HG03354 (cell line): ENCODE data around the gene C1GALT1C1L.
"Not testable (repeated sequence)": the region's sequence is repeated elsewhere in the genome, so short reads cannot be mapped to it uniquely, and the experiment has no call there.

ENCODE experiments used
- ATAC-seq: cut with Tn5 transposase; IDR thresholded peaks from one replicate; pipeline ENCODE4 v1.9.1; 2021; ENCODE audit warnings: mild to moderate bottlenecking; ENCODE audit not compliant: unreplicated experiment, poor library complexity, severe bottlenecking

The C1GALT1C1L gene

DNA sequence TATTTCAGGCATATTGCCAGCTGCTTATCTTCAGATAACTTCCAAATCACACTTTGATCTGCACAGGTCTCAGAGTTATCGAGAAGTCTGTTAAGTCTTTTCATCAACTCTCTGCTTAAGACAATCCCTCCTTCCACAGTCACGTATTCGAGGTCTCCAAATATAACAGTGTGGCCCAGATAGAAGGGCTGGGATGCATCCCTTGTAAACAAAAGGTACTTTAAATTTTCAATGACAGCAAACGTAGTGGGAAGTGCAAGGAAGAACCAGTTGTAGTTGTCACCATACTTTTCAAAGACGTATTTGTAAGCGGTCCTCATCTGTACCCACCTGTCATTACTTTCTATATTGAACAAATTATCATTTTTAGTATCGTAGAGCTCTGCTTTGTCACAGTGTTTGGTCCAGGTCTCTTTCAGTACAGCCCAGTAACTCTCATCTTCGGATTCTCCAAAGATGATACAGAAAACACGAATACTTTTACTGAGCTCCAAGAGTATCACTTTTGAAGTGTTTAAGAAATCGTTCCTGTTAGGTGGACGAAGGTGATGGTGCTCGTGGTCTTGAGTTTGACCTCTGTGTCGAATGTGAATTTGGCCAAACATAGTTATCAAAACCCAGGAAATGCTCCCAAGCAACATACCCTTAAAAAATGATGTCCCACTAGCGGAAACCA is 445 bp downstream of the C1GALT1C1L start:
- ATAC-seq = no peak

DNA sequence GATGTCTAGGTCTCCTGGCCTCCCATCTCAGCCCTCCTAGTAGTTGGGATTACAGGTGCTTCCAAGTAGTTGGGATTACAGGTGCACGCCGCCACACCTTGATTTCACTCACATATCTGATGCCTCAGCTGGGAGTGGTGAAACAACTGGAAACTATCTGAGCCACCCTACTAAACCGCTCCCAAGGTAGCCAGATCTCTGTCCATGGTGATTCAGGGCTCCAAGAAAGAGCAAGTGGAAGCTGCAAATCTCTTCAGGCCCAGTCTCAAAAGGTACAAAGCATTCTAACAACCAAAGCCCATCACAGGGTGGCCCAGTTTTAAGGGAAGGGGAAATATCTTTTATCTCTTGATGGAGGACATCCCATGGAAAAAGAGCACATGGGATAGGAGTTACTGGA is 19.0 kb downstream of the C1GALT1C1L start:
- no peak for ATAC-seq

DNA sequence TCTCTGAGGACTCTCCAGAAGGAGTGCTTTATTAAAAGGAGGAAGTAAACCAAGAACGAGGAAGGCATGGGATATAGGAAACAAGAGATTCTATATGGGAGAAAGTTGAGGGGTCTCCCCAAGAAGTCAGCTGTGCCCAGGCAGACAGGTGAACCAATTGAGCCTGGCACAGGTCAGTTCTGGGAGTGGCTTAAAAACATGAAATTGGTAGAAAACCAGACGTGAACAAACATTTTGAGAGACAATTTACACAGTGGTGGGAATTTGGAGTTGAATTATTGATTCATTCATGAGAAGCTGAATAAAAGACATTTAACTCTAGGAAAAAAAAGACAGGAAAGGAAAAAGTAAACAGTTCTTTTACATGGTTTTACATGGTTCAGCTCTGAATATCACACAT is 22.7 kb downstream of the C1GALT1C1L start:
- ATAC-seq = no peak

DNA sequence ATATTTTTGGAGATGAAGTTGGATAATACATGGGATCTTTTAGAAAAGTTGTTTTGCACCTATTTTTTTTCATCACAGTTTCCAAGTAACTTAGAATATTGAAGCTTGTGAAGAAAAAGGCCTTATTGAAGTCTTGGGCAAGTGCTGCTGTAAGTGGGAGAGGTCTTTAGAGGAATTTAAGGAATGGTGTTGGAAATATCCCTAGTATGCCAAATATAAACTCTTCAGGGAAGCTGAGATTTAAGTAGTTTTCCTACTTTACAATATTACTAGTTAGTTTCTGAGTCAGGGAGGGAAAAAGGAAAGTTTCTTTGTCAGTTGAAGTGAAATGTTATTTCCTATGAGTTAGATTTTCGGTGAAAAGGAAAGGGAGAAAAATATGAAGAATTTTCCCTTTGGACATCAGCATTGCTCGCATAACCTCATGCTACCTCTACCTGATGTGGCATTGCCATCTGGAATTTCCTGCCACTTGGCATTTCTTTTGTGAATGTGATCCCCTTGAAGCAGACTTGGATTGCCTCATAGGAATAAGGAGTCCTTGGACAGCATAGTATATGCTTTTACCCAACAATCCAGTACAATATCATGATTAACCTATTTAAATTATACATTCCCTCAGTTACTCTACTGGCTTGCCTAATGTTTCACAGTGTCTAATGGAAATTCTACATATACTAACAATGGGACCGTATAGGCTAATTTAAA is 27.1 kb downstream of the C1GALT1C1L start:
- ATAC-seq = no peak

DNA sequence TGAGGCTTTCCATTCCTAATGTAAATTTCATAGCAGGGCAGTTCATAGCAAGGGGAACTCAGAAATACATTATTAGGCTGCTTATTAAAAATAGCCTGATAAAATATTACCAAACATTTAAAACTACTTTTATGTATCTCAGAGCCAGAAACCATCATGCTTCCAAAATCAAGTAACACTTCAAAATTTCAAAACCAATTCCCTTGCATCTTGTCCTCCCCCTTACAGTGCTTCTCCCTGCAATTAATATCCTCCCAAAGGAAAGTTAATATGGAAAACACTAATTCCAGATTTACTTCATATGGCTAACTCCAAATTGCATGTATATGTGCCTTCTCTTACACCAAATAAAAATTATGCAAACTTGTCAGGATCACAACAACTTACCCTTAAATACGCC is 32.5 kb downstream of the C1GALT1C1L start:
- ATAC-seq = no peak

DNA sequence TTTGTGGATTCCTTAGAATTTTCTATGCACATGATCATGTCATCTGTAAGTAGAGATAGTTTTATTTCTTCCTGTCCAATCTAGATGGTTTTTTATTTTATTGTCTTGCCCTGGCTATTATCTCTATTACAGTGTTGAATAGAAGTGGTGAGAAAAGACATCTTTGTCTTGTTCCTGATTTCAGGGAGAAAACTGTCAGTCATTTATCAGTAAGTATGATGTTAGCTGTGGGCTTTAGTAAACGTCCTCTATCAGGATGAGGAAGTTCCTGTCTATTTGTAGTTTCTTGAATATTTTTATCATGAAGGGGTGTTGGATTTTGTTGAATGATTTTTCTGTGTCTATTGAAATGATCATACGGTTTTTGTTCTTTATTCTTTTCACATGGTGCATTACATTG is 33.9 kb downstream of the C1GALT1C1L start:
- no peak for ATAC-seq

DNA sequence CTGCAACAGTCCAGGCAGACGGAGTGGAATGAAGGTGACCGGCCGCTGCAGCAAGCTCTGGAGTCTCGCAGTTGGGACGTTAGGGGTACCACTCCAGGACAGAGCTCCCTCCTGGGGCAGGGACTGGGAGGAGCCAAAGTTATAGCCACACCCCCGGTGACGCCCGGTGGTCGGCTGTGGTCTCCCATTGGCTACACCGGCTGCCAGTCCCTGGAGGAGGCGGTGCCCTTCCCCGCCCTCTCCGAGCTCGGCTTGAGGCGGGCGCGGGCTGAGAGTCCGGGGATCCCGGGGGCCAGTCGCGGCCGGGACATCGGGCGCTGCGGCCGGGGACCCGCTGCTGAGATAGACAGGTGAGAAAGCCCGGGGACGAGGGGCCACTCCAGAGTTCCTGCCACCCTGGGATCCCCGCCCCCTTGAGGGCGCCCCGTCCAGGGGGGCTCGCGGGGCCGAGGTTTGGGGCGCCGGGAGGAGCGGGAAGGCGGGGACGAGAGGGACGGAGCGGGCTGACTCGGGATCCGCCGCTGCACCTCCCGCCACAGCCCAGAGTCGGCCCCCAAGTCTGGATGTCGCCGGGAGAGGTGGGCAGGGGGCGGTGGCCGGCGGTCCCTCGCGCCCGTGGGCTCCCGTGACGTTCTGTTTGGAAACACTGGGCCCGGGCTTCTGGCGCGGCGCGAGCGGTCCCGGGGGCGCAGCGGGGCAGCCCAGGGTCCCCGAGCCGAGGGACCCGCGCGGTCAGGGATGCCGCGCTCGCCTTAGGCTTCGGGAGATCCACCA is 39.0 kb downstream of the C1GALT1C1L start, which contains the start of gene PLEKHH2:
TSS of gene PLEKHH2 (plus strand) at position 231 of the 774 bp plus-strand sequence. CDS start 7,414 bp downstream, outside the sequence.
- ATAC-seq = peak; percentile 100

DNA sequence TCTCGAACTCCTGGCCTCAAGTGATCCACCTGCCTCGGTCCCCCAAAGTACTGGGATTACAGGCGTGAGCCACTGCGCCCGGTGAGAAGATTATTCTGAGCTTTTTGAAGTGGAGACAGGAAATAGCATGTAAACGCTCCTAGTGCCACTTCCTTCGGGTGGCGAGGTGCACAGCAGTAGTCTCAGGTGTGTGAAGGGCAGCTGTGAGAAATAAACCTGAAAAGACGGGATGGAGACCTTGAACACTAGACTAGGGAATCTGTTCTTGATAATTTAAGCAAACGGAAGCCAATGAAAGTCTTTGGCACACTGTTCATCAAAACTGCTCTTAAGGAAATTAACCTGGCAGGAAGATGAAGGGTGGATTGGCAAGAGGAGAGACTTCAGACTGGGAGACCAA is 39.6 kb downstream of the C1GALT1C1L start:
- peak; percentile 6 for ATAC-seq

DNA sequence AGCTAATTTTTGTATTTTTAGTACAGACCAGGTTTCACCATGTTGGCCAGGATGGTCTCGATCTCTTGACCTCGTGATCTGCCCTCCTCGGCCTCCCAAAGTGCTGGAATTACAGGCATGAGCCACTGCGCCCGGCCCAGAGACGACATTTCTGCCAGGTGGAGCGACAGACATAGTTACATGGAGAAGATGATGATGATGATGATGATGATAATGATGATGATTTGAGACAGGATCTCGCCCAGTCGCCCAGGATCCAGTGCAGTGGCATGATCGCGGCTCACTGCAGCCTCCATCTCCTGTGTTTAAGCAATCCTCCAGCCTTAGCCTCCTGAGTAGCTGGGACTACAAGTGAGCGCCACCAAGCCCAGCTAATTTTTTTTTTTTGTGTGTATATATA is 40.1 kb downstream of the C1GALT1C1L start:
- not testable (repeated sequence) for ATAC-seq

DNA sequence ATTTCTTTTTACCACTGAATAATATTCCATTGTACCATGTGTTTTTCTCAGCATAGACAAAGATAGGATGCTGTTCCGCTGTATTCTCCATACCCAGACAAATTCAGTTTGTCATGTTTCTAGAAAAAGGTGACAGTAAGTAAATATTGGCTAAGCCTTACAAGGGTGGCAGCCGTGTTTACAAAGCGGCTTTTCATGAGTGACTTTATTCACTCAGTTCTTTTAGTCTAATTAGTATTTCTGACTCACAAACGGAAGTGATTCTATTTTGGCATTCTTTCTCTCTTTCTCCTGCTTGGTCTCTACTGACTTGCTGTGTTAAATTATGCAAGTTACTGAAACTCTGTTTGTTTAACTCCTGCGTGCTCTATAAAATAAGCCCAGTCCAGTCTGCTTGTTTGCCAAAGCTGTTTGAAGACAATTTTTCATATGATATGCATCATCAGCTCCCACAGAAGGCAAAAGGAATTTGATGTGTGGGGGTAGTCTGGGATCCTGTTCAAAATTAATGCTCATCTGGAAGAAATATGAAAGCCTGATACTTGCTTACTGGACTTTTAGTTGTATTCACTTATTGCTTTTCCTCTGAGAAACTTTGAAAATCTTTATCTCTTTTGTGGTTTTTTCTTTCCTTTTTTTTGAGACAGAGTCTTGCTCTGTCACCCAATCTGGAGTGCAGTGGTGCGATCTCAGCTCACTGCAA is 41.5 kb downstream of the C1GALT1C1L start:
- no peak for ATAC-seq

DNA sequence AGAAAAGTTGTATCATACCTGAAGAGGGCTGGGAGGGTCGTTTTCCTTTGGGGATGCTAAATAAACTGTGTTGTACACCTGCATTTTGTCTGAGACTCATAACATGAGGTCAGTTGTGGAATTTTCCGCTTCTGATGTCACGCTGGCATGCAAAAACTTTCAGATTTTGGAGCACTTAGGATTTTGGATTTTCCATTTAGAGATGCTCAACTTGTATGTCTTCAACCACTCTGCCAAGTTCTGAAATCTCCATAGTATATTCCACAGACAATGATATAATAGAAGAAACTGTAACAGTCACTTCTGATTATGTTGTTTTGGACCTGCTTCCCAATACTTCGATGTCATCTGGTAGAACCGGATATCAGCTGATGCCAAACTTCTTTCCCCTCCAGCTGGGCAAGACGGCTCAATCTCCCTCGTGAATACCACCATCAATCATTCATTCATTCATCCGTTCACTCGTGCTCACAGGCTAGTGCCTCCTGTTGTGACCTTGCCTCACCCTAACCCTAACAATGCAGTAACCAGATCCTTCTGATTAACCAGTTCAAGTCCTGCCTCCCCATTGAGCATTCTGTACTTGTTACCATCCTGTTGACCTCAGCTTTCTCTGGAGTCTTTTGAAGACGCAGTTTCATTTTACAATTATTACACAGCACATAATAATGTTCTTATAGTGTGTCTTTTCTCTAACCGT is 44.5 kb downstream of the C1GALT1C1L start:
- no peak for ATAC-seq
